ENCODE data around the gene ALPL.

ALPL gene

GRCh38 chr1:21553116-21553926 lies 44.1 kb downstream of the ALPL start:
- no peak overlapping the region for H3K4me3 ChIP-seq (ENCODE audit: control insufficient read depth, low read depth, low read length)
- TF ChIP-seq CTCF (conservative IDR thresholded peaks at IDR 0.05; ENCODE audit: control insufficient read depth, insufficient read depth, low read depth, low read length) = no peak

GRCh38 chr1:21559788-21560567 lies 50.8 kb downstream of the ALPL start:
- TF ChIP-seq CTCF (conservative IDR thresholded peaks at IDR 0.05; ENCODE audit: control insufficient read depth, insufficient read depth, low read depth, low read length) = no peak
- no peak overlapping the region for H3K4me3 ChIP-seq (ENCODE audit: control insufficient read depth, low read depth, low read length)
- DNase-seq (ENCODE audit: low read depth) = no peak

More at GRCh38 chr1:21553116-21553926, 44.1 kb downstream of the ALPL start:
- DNase-seq (ENCODE audit: low read depth) = peak; percentile 74

GRCh38 chr1:21560916-21561638 lies 51.9 kb downstream of the ALPL start:
- TF ChIP-seq CTCF (conservative IDR thresholded peaks at IDR 0.05; ENCODE audit: control insufficient read depth, insufficient read depth, low read depth, low read length) = no peak
- H3K4me3 ChIP-seq (ENCODE audit: control insufficient read depth, low read depth, low read length) = no peak overlapping the region
- DNase-seq (ENCODE audit: low read depth) = no peak

- no peak for TF ChIP-seq CTCF (conservative IDR thresholded peaks at IDR 0.05; ENCODE audit: control insufficient read depth, insufficient read depth, low read depth, low read length)
- DNase-seq (ENCODE audit: low read depth) = no peak
- no peak overlapping the region for H3K4me3 ChIP-seq (ENCODE audit: control insufficient read depth, low read depth, low read length)
These were observed 53.7 kb downstream of the ALPL start for GRCh38 chr1:21562896-21563295.

- TF ChIP-seq CTCF (conservative IDR thresholded peaks at IDR 0.05; ENCODE audit: control insufficient read depth, insufficient read depth, low read depth, low read length) = no peak
- H3K4me3 ChIP-seq (ENCODE audit: control insufficient read depth, low read depth, low read length) = no peak overlapping the region
- DNase-seq (ENCODE audit: low read depth) = no peak
These were observed 54.7 kb downstream of the ALPL start for GRCh38 chr1:21563971-21564370.

- peak; percentile 44 for DNase-seq (ENCODE audit: low read depth)
- TF ChIP-seq CTCF (conservative IDR thresholded peaks at IDR 0.05; ENCODE audit: control insufficient read depth, insufficient read depth, low read depth, low read length) = no peak
- no peak overlapping the region for H3K4me3 ChIP-seq (ENCODE audit: control insufficient read depth, low read depth, low read length)
These were observed 55.4 kb downstream of the ALPL start for GRCh38 chr1:21564521-21565095.

Data from fibroblast of mammary gland (primary cell).